RWPE1 (cell line): ENCODE results near the gene SLC44A5.

Experiments
- CTCF ChIA-PET: fragments of 350-600 bp; sonication (Branson Sonifier 250); formaldehyde crosslinking; extraction: SDS; loops from one replicate; lab custom pipeline; 2021; lab: Yijun Ruan, JAX
- POLR2A ChIA-PET: fragments of 400-600 bp; formaldehyde crosslinking; extraction: SDS; loops from one replicate; lab custom pipeline; 2020; ENCODE audit warnings: antibody characterized with exemption; ENCODE audit not compliant: low non-redundant PET; lab: Yijun Ruan, JAX
- DNase-seq: peaks from one replicate; pipeline ENCODE4 v3.0.0; 2012; ENCODE audit warnings: low spot score
- H3K27ac ChIP-seq: fragments of 450-650 bp; 2 replicates; pipeline ENCODE4 v1.5.1; 2017
- CTCF ChIP-seq: fragments of 450-650 bp; conservative IDR thresholded peaks from 2 replicates; pipeline ENCODE4 v1.5.1; 2017; ENCODE audit warnings: low read depth, mild to moderate bottlenecking

The SLC44A5 gene

GRCh38 chr1:75475696-75476095, 135.2 kb downstream of the SLC44A5 start:
- CTCF ChIA-PET: no interaction called here
- POLR2A ChIA-PET: interaction anchor here (0.7 kb wide), 1 partner anchor 301 kb away, joined by 3 read pairs; no protein-coding TSS in a partner anchor
- no peak overlapping the region for H3K27ac ChIP-seq
- TF ChIP-seq CTCF: no peak
- DNase-seq: no peak

- ChIA-PET CTCF (interaction anchor here (0.6 kb wide), 1 partner anchor 194 kb away, joined by 3 read pairs; no protein-coding TSS in a partner anchor), POLR2A (no interaction called here)
- no peak overlapping the region for H3K27ac ChIP-seq
- DNase-seq: no peak
- no peak for TF ChIP-seq CTCF
These were observed 137.8 kb downstream of the SLC44A5 start for GRCh38 chr1:75472971-75473603.

- POLR2A ChIA-PET: no interaction called here
- DNase-seq: no peak
- no peak overlapping the region for H3K27ac ChIP-seq
- CTCF ChIA-PET: no interaction called here
- TF ChIP-seq CTCF: no peak
These were observed 138.6 kb downstream of the SLC44A5 start for GRCh38 chr1:75472089-75472970.

GRCh38 chr1:75471252-75471651, 139.7 kb downstream of the SLC44A5 start:
- no peak for TF ChIP-seq CTCF
- ChIA-PET CTCF (interaction anchor here (0.7 kb wide), 1 partner anchor 413 kb away, joined by 4 read pairs; no protein-coding TSS in a partner anchor), POLR2A (no interaction called here)
- DNase-seq: no peak
- H3K27ac ChIP-seq: no peak overlapping the region

GRCh38 chr1:75470448-75470847, 140.5 kb downstream of the SLC44A5 start:
- DNase-seq: no peak
- POLR2A ChIA-PET: no interaction called here
- TF ChIP-seq CTCF: no peak
- CTCF ChIA-PET: interaction anchor here (0.5 kb wide), 1 partner anchor 108 kb away, joined by 3 read pairs; no protein-coding TSS in a partner anchor
- H3K27ac ChIP-seq: no peak overlapping the region

- TF ChIP-seq CTCF: no peak
- ChIA-PET CTCF (interaction anchor here (0.5 kb wide), 1 partner anchor 108 kb away, joined by 3 read pairs; no protein-coding TSS in a partner anchor), POLR2A (no interaction called here)
- DNase-seq: no peak
- no peak overlapping the region for H3K27ac ChIP-seq
These were observed 141.2 kb downstream of the SLC44A5 start for GRCh38 chr1:75469586-75470173.
